ENCODE measurements around the gene ZNF764.
"Not testable (repeated sequence)": the region's sequence is repeated elsewhere in the genome, so short reads cannot be mapped to it uniquely, and the experiment has no call there.

- not testable (repeated sequence) for TF ChIP-seq YY1 (IDR thresholded peaks at IDR 0.05; ENCODE audit: insufficient read depth, insufficient read length); ZNF274 (IDR thresholded peaks at IDR 0.05; ENCODE audit: low read depth, low read length); SUZ12 (IDR thresholded peaks at IDR 0.05; ENCODE audit: extremely low read depth, insufficient read depth, insufficient read length)
Observed at GRCh38 chr16:30590869-30591268, 32.7 kb upstream of the ZNF764 start.
